GM10847 (cell line): ENCODE measurements around the gene SNX4.

Experiments used
- POLR2A ChIP-seq: IDR thresholded peaks from 2 replicates; pipeline ENCODE4 v1.6.1; 2011; ENCODE audit not compliant: insufficient read length; ENCODE audit errors: extremely low read depth

SNX4 gene

GRCh38 chr3:125431391-125431790 lies 88.6 kb downstream of the SNX4 start:
- TF ChIP-seq POLR2A, result no peak

GRCh38 chr3:125428216-125428830 lies 91.7 kb downstream of the SNX4 start:
- TF ChIP-seq POLR2A, result no peak

- TF ChIP-seq POLR2A, result no peak
Observed at GRCh38 chr3:125418306-125418705, 101.7 kb downstream of the SNX4 start.

- TF ChIP-seq POLR2A, result no peak
Observed at GRCh38 chr3:125416235-125416634, 103.8 kb downstream of the SNX4 start.

- TF ChIP-seq POLR2A, result no peak
Observed at GRCh38 chr3:125414669-125415068, 105.3 kb downstream of the SNX4 start.

GRCh38 chr3:125410922-125411321 lies 109.1 kb downstream of the SNX4 start:
- TF ChIP-seq POLR2A, result no peak

GRCh38 chr3:125406070-125406469 lies 113.9 kb downstream of the SNX4 start:
- no peak for TF ChIP-seq POLR2A

- TF ChIP-seq POLR2A, result no peak
Observed at GRCh38 chr3:125403789-125404188, 116.2 kb downstream of the SNX4 start.

GRCh38 chr3:125402639-125403038 lies 117.4 kb downstream of the SNX4 start:
- TF ChIP-seq POLR2A, result no peak

- TF ChIP-seq POLR2A, result no peak
Observed at GRCh38 chr3:125401402-125401801, 118.6 kb downstream of the SNX4 start.

- no peak for TF ChIP-seq POLR2A
Observed at GRCh38 chr3:125398952-125399351, 121.0 kb downstream of the SNX4 start.
